Dendritic cell treated with granulocyte-macrophage colony-stimulating factor and Interleukin-4, amounts not matched to agents 40 ng/mL and 50 ng/mL, for 4 days (primary cell): ENCODE measurements around the gene AUTS2.

Source experiments
- H3K27ac Mint-ChIP-seq: one replicate; pipeline ENCODE4 v1.8.0; 2022; ENCODE audit warnings: mild to moderate bottlenecking, mixed read lengths
- H3K27me3 Mint-ChIP-seq: one replicate; pipeline ENCODE4 v1.8.0; 2022; ENCODE audit warnings: mild to moderate bottlenecking, mixed read lengths
- H3K36me3 Mint-ChIP-seq: one replicate; pipeline ENCODE4 v1.8.0; 2022; ENCODE audit warnings: low read depth, mixed read lengths
- H3K4me1 Mint-ChIP-seq: one replicate; pipeline ENCODE4 v1.8.0; 2022; ENCODE audit warnings: low read depth, mixed read lengths
- H3K4me3 Mint-ChIP-seq: one replicate; pipeline ENCODE4 v1.8.0; 2022; ENCODE audit warnings: mild to moderate bottlenecking, moderate library complexity, mixed read lengths
- H3K9me3 Mint-ChIP-seq: one replicate; pipeline ENCODE4 v1.8.0; 2022; ENCODE audit warnings: mixed read lengths
- intact Hi-C: fragments of 100-400 bp; cut with micrococcal nuclease; formaldehyde crosslinking; loops from one replicate; pipeline ENCODE4 v1.15.0; 2022

The AUTS2 gene

GRCh38 chr7:70165477-70166170 lies 567.3 kb downstream of the AUTS2 start:
- H3K4me3 Mint-ChIP-seq = no peak overlapping the region
- peaks cover 8% of the 10 kb centered on the region for H3K9me3 Mint-ChIP-seq
- H3K27ac Mint-ChIP-seq = no peak overlapping the region
- intact Hi-C loops = loop anchor here (10.0 kb wide), 1 partner anchor 529 kb away; no protein-coding TSS in a partner anchor
- no peaks in the 10 kb centered on the region for H3K36me3 Mint-ChIP-seq
- H3K27me3 Mint-ChIP-seq = peaks cover 4% of the 10 kb centered on the region
- H3K4me1 Mint-ChIP-seq = no peaks in the 10 kb centered on the region

DNA sequence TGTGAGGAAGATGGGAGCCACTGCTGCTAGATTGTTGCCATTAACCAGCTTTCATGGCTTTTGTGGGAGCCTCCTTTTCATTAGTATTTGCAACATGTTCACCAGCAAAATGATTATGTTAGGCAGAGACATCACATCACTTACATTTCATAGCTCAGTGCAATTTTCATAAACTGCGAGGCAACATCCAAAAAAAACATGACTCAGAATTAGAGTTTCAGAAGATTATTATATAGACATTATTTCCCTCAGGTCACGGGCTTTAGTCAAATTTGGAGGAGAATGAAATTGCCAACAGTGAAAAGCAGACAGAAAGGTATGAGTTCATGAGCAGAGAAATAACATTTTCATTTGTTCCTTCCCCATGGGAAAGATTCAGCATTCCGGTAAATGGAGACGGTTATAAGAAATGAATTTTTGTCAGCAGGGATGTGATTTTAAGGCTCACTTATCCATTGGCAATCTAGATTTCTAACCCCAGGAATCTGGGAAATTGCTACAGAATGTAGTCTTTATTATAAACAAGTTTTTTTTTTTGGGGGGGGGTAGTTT lies 573.2 kb downstream of the AUTS2 start:
- Mint-ChIP-seq H3K36me3 (no peaks in the 10 kb centered on the region), H3K4me1 (no peaks in the 10 kb centered on the region), H3K27me3 (peaks cover 34% of the 10 kb centered on the region), H3K4me3 (no peak overlapping the region), H3K27ac (no peak overlapping the region), H3K9me3 (peaks cover 17% of the 10 kb centered on the region)
- intact Hi-C loops = loop anchor here (10.0 kb wide), 1 partner anchor 347 kb away; no protein-coding TSS in a partner anchor

DNA sequence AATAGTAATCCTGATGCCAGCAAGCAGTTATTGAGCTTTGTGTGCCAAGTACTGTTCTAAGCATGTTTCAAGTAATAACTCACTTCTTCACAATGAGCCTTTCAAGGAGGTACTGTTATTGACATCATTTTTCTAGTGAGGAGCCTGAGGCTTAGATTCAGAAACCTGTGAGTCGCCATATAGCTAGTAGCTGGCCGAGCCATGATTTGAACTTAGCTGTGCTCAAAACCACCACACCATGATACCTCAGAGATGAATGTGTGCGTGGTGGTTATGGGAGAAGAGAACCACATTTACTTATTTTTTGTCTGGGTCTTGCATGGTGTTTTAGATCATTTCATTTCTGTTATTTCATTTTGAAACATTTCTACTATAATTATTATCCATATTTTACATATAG lies 578.9 kb downstream of the AUTS2 start:
- H3K9me3 Mint-ChIP-seq = peaks cover 8% of the 10 kb centered on the region
- intact Hi-C loops = loop anchor here (5.0 to 10.0 kb wide), 2 partner anchors 185 to 352 kb away; no protein-coding TSS in a partner anchor
- H3K27me3 Mint-ChIP-seq = peaks cover 39% of the 10 kb centered on the region
- no peaks in the 10 kb centered on the region for H3K36me3 Mint-ChIP-seq
- H3K27ac Mint-ChIP-seq = no peak overlapping the region
- peaks cover 27% of the 10 kb centered on the region for H3K4me1 Mint-ChIP-seq
- no peak overlapping the region for H3K4me3 Mint-ChIP-seq

DNA sequence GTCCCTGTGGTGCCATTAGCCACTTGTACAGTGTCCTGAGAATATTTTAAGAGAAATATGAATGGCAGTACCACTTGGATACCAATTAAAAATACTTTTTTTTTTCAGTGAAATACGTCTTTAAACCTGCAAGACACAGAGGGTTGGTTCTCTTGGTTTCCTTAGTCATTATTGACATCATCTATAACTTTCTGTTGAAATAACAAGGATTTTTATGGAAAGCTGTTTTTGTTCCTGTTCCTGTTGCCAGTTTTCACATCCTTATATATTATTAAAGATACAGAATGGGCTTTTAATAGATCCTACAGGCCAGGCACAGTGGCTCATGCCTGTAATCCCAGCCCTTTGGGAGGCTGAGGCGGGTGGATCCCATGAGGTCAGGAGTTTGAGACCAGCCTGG lies 579.9 kb downstream of the AUTS2 start:
- intact Hi-C loops = loop anchor here (5.0 to 10.0 kb wide), 2 partner anchors 184 to 353 kb away; no protein-coding TSS in a partner anchor
- Mint-ChIP-seq H3K9me3 (peaks cover 8% of the 10 kb centered on the region), H3K4me1 (peaks cover 27% of the 10 kb centered on the region), H3K27me3 (peaks cover 39% of the 10 kb centered on the region), H3K36me3 (no peaks in the 10 kb centered on the region), H3K27ac (peak overlapping the region; percentile 97), H3K4me3 (peak overlapping the region; percentile 58)

- H3K27me3 Mint-ChIP-seq = peaks cover 42% of the 10 kb centered on the region
- H3K4me3 Mint-ChIP-seq = no peak overlapping the region
- peaks cover 27% of the 10 kb centered on the region for H3K4me1 Mint-ChIP-seq
- intact Hi-C loops = loop anchor here (5.0 to 10.0 kb wide), 2 partner anchors 184 to 354 kb away; no protein-coding TSS in a partner anchor
- H3K9me3 Mint-ChIP-seq = peaks cover 4% of the 10 kb centered on the region
- no peaks in the 10 kb centered on the region for H3K36me3 Mint-ChIP-seq
- H3K27ac Mint-ChIP-seq = peak overlapping the region; percentile 97
Observed at GRCh38 chr7:70178787-70179186, 580.5 kb downstream of the AUTS2 start.

- Mint-ChIP-seq H3K4me1 (peaks cover 26% of the 10 kb centered on the region), H3K4me3 (no peak overlapping the region), H3K36me3 (no peaks in the 10 kb centered on the region), H3K27me3 (peaks cover 28% of the 10 kb centered on the region), H3K9me3 (no peaks in the 10 kb centered on the region), H3K27ac (no peak overlapping the region)
- intact Hi-C loops = no loop called here
Observed at GRCh38 chr7:70182521-70182920, 584.2 kb downstream of the AUTS2 start.

GRCh38 chr7:70183278-70183677 lies 585.0 kb downstream of the AUTS2 start:
- H3K4me3 Mint-ChIP-seq = no peak overlapping the region
- intact Hi-C loops = no loop called here
- H3K27ac Mint-ChIP-seq = no peak overlapping the region
- no peaks in the 10 kb centered on the region for H3K36me3 Mint-ChIP-seq
- H3K27me3 Mint-ChIP-seq = peaks cover 27% of the 10 kb centered on the region
- H3K4me1 Mint-ChIP-seq = peaks cover 19% of the 10 kb centered on the region
- no peaks in the 10 kb centered on the region for H3K9me3 Mint-ChIP-seq

GRCh38 chr7:70188901-70189650 lies 590.8 kb downstream of the AUTS2 start:
- Mint-ChIP-seq H3K4me1 (no peaks in the 10 kb centered on the region), H3K9me3 (peaks cover 6% of the 10 kb centered on the region), H3K4me3 (no peak overlapping the region), H3K27ac (no peak overlapping the region), H3K27me3 (peaks cover 2% of the 10 kb centered on the region), H3K36me3 (no peaks in the 10 kb centered on the region)
- intact Hi-C loops = no loop called here

DNA sequence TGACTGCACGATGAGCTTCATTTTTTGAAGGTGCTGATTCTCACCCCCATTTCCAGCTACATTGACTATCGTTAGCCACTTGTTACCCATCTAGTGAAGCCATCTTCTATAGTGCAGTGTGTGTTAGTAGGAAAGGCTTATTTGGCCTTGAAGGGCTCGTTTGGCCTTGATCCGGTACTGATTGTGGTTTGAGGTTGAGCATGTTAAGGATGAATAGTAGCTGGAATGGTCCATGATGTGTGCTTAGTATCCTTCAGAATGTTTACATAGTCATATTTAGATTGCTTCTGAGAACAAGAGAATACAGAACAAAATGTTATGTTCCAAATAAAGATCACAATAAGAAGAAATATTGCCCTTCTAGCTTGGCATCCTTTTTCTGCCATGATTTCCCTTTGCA lies 591.5 kb downstream of the AUTS2 start:
- H3K4me1 Mint-ChIP-seq = no peaks in the 10 kb centered on the region
- H3K27ac Mint-ChIP-seq = no peak overlapping the region
- peaks cover 6% of the 10 kb centered on the region for H3K9me3 Mint-ChIP-seq
- intact Hi-C loops = no loop called here
- no peaks in the 10 kb centered on the region for H3K36me3 Mint-ChIP-seq
- no peak overlapping the region for H3K4me3 Mint-ChIP-seq
- H3K27me3 Mint-ChIP-seq = peaks cover 2% of the 10 kb centered on the region

- intact Hi-C loops = no loop called here
- no peaks in the 10 kb centered on the region for H3K36me3 Mint-ChIP-seq
- peaks cover under 1% of the 10 kb centered on the region for H3K27me3 Mint-ChIP-seq
- peaks cover 6% of the 10 kb centered on the region for H3K9me3 Mint-ChIP-seq
- no peak overlapping the region for H3K4me3 Mint-ChIP-seq
- no peak overlapping the region for H3K27ac Mint-ChIP-seq
- no peaks in the 10 kb centered on the region for H3K4me1 Mint-ChIP-seq
Observed at GRCh38 chr7:70190281-70190680, 592.0 kb downstream of the AUTS2 start.

- H3K36me3 Mint-ChIP-seq = no peaks in the 10 kb centered on the region
- no peak overlapping the region for H3K4me3 Mint-ChIP-seq
- H3K27me3 Mint-ChIP-seq = no peaks in the 10 kb centered on the region
- no peaks in the 10 kb centered on the region for H3K4me1 Mint-ChIP-seq
- peaks cover 6% of the 10 kb centered on the region for H3K9me3 Mint-ChIP-seq
- intact Hi-C loops = no loop called here
- H3K27ac Mint-ChIP-seq = no peak overlapping the region
Observed at GRCh38 chr7:70193514-70193913, 595.2 kb downstream of the AUTS2 start.

DNA sequence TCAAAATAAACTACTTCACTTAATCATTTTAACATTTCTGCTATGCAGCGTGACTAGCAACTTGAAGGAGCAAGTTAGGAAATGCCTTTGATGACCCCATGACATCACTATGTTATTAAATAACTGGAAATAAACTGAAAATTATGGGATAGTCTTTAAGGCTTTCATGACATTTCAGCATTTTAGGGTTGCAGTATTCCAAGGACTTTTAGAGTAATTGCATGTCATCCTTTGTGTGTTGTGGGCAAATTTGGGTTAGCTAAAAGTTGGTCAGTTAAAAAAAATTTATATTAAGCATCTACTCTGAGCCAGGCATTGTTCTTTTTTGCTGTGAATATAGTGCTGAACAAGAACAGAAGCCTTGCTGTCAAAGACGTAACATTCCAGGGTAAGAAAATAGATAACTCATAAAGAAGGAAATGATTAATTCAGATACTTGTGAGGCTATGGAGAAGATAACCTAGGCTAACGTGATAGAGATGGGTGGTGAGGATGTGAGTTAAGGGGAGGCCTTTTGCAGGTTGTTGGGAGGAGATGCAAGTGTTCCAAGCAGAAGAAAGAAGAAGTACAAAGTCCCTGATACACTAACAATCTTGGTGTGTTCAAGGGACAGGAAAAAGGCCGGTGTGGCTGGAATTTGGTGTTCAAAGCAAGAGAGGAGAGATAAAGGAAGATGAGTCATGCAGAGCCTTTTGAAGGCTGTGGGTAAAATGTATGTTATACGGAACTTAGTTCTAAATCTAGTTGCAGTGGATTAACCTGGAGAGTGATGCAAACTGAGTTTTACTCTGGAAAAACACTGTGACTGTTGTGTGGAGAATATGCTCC lies 610.2 kb downstream of the AUTS2 start:
- Mint-ChIP-seq H3K4me3 (no peak overlapping the region), H3K27me3 (no peaks in the 10 kb centered on the region), H3K27ac (no peak overlapping the region), H3K36me3 (no peaks in the 10 kb centered on the region), H3K4me1 (no peaks in the 10 kb centered on the region), H3K9me3 (no peaks in the 10 kb centered on the region)
- intact Hi-C loops = no loop called here

- H3K27ac Mint-ChIP-seq = no peak overlapping the region
- no peaks in the 10 kb centered on the region for H3K9me3 Mint-ChIP-seq
- H3K36me3 Mint-ChIP-seq = no peaks in the 10 kb centered on the region
- no peaks in the 10 kb centered on the region for H3K27me3 Mint-ChIP-seq
- intact Hi-C loops = no loop called here
- H3K4me1 Mint-ChIP-seq = peaks cover 3% of the 10 kb centered on the region
- H3K4me3 Mint-ChIP-seq = no peak overlapping the region
Observed at GRCh38 chr7:70210200-70210935, 612.1 kb downstream of the AUTS2 start.
